Ovary (tissue), 3 donors: ENCODE measurements around the gene MASP1.

Experiments
- EP300 ChIP-seq: sonication (generic); formaldehyde crosslinking; IDR thresholded peaks from one replicate; pipeline ENCODE4 v1.6.1; 2017; ENCODE audit warnings: antibody characterized with exemption
- POLR2A ChIP-seq: fragments of 450-650 bp; IDR thresholded peaks from one replicate; pipeline ENCODE4 v1.6.1; 2017; ENCODE audit warnings: antibody characterized with exemption, mild to moderate bottlenecking, moderate library complexity
- TF ChIP-seq, protein P1 (sequence below), 3 donors: fragments of 450-650 bp in 2 of 3; fragments of 200-600 bp in 1 of 3; IDR thresholded peaks; one replicate each; pipeline versions ENCODE4 v1.5.1 to v1.8.0; 2016 to 2022; ENCODE audit warnings: antibody characterized with exemption in 3 of 3, mild to moderate bottlenecking in 1 of 3
- donor health status: DM: no; HTN: no; CAD: no.

DNA sequence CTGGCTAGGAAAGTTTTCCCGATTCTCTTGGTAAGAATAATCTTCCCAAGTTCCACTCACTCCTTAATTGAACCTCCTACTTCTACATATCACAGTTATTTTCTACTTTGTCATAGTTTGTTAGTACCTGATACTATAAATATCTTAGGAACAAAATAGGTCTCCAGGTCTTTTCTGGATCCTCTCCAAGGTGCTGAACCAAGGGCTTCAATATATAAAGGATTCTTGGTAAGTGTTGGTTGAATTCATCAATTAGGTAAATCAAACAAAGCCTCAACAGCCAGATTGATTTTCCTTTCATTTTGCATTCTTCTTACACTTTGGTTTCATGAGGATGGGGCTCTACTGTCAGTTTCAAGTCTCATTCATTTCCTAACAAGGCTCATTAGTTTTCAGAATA is 49.0 kb upstream of the MASP1 start:
- TF ChIP-seq EP300 (no peak), POLR2A (no peak)
- TF ChIP-seq, protein P1, sequence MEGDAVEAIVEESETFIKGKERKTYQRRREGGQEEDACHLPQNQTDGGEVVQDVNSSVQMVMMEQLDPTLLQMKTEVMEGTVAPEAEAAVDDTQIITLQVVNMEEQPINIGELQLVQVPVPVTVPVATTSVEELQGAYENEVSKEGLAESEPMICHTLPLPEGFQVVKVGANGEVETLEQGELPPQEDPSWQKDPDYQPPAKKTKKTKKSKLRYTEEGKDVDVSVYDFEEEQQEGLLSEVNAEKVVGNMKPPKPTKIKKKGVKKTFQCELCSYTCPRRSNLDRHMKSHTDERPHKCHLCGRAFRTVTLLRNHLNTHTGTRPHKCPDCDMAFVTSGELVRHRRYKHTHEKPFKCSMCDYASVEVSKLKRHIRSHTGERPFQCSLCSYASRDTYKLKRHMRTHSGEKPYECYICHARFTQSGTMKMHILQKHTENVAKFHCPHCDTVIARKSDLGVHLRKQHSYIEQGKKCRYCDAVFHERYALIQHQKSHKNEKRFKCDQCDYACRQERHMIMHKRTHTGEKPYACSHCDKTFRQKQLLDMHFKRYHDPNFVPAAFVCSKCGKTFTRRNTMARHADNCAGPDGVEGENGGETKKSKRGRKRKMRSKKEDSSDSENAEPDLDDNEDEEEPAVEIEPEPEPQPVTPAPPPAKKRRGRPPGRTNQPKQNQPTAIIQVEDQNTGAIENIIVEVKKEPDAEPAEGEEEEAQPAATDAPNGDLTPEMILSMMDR (IDR thresholded peaks at IDR 0.05), result no peak
